ENCODE data around the gene TCF25.

TCF25 gene

DNA sequence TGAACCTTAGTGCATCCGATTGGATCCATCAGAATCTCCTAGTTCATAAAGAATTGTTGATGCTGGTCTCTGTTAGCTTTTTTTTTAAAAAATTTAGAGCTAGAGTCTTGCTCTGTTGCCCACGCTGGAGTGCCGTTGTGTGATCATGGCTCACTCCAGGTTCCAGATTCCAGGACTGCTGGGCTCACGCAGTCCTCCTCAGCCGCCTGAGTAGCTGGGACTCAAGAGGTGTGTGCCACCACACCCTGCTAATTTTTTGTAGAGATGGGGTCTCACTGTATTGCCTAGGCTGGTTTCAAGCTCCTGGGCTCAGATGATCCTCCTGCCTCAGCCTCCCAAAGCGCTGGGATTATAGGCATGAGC is 8.0 kb downstream of the TCF25 start:
- DNase-seq, result no peak

DNA sequence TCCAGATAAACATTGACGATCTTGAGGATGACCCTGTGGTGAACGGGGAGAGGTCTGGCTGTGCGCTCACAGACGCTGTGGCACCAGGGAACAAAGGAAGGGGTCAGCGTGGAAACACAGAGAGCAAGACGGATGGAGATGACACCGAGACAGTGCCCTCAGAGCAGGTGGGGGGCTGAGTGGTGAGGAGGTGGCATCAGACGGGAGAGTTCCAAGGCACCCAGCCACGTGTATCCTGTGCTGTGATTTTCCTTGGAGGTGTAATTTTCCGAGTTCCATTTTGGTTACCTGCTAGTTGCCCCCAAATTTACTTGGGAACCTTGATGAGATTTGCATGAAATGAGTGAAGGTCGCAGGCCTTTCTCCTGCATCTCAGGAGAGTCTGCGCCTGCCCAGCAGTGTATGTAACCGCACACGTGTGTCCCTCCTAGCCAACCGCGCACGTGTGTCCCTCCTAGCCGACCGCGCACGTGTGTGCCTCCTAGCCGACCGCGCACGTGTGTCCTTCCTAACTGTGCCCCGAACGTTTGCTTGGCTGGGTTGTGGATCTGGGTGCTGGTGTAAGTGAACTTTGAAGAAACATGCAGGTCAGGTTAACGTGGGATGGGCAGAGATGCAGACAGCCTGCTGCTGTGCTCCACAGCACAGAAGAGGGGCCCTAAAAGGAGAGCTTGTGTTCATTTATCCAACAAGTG is 10.1 kb downstream of the TCF25 start:
- no peak for DNase-seq

DNA sequence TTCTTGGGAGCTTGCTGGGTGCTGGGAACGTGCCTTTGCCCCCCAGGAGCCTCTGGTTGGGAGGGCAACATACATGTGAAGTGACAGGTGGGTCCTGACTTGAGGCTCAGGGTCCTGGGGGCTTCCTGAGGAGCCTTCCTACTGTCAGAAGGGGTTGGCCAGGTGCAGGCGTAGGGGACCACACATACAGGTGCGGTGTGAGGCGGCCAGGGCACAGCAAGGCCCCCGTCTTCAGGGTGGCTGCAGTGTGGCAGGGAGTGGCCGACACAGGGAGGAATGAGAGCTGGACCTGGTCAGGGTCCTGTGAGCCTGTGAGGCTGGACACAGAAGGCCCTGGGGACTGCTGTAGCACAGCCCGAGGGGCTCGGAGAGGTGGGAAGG is 10.6 kb downstream of the TCF25 start:
- DNase-seq, result no peak

- no peak for DNase-seq
Measured at GRCh38 chr16:89887243-89887642, 13.9 kb downstream of the TCF25 start.

GRCh38 chr16:89890200-89890599 is 16.8 kb downstream of the TCF25 start:
- DNase-seq, result no peak

DNA sequence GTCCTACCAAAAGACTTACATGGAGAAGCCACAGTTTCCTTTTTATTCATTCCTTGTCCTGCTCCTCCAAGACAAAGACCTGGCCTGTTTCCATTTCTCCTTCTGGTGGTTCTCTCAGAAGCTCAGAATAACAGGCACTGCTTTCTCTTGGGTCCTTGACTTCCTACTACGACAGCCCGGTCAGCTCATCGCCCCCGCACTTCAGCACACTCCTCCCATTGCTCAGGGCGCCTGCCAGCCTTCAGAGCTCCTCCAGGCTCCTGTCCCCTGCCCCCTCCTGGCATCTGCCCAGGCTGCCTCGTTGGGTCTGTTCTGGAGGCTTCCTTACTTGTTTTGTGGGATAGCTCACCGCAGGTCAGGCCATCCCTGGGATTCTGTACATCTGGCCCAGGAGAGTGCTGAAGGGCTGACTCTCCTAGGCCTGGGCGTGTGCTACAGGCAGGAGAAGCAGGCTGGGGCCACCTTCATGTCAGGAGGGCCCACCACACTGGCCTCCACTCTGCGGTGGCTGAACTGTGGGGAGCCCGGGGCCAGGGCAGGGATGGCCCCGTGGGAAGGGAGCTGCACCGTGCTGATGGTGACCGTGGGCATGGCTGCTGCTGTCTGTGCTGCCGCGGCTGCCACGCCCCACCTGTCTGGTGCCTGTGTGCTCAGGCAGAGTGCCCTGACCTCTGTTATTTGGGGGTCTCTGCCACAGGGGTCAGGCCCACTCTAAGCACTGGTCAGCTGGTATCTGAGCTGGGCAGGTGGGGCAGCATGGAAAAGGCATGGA is 17.7 kb downstream of the TCF25 start:
- DNase-seq, result no peak

DNA sequence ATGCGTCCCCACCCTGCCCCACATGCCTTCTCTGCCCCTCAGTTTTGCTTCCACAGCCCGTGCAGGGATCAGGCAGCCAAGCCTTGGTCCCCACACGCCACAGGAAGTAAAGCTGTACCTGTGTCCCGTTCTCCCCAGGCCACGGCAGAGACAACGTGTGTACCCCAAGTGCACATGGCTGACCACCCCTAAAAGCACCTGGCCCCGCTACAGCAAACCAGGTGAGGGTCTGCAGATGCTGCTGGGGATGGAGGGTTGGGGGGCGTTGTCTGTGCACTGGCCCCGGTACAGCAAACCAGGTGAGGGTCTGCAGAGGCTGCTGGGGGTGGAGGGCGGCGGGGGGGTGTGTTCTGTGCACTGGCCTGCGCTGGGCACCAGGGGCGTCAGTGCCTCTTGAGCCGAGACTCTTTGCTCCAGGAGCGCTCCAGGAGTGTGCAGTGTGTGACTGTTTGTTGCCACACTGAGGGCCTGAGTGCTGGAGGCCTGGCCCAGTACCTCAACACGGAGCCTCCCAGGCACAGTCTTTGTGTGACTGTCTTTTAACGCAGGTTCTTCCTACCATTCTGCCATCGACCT is 18.8 kb downstream of the TCF25 start:
- no peak for DNase-seq

DNA sequence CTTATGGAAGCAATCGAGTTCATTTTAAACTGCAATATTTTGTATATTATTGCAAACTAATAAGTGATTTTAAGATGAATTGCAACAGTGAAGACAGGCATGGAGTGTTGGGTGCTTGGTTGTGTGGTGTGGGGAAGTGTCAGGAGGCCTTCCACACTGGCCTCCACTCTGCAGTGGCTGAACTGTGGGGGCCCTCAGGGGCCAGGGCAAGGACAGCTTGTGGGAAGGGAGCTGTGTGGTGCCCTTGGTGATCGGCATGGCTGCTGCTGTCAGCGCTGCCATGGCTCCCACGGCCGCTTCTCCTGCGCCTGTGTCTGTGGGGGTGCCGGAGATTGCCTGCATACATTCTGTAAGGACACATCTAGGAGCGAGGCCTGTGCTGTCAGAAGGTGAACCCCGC is 19.2 kb downstream of the TCF25 start:
- no peak for DNase-seq

DNA sequence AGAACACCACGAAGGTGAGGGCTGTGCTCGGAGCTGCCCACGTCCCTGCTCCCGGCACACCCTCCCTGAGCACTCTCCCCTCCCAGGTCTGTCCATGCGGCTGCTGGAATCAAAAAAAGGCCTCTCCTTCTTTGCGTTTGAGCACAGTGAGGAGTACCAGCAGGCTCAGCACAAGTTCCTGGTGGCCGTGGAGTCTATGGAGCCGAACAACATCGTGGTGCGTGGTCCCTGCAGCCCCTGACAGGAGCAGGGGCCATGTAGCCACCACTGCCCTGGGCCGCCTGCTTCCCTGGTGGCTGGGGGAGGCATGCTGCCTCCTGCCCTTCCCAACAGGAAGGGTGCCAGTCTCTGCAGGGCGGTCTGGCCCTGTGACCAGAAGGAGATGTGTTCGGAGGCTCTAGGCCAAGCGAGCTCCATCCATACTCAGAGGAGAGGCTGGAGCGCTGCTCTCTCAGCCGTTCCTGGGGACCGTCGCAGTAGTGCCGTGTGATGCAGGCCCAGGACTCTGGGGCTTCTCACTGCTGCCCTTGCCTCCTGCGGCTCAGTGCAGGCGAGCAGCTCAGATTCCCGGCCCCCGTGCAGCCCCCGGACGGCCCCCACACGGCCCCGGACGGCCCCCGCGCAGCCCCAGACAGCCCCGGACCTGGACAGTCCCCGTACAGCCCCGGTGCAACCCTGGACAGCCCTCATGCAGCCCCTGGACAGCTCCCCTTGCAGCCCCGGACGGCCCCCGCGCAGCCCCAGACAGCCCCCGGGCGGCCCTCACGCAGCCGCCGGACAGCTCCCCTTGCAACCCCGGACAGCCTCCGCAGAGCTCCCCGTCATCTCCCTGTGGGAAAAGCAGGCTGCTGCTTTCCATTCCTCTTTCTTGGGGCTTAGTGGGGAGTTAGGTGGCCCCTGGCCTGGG is 20.5 kb downstream of the TCF25 start:
- DNase-seq, result no peak

- no peak for DNase-seq
Measured at GRCh38 chr16:89895482-89896250, 22.3 kb downstream of the TCF25 start.

DNA sequence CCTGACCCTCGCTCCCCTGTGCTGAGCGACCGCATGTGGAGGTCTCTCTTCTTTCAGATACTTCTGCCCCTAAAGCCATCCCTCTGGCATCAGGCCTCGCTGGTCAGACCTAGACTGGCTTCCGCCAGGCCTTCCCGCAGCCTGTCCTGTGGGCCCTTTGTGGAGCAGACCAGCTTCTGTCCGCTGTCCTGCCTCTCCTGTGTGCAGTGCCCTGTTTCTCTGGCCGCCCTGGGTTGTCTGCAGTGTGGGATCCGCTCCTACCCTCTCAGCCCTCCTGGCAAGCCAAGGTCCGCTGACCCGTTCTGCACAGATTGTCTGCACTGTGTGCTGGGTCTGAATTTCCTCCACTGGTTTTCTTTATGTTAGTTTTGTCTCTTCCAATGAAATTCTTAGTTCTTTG is 23.8 kb downstream of the TCF25 start:
- no peak for DNase-seq

GRCh38 chr16:89898201-89898967 is 25.0 kb downstream of the TCF25 start:
- no peak for DNase-seq

GRCh38 chr16:89899879-89900481 is 26.6 kb downstream of the TCF25 start:
- no peak for DNase-seq

DNA sequence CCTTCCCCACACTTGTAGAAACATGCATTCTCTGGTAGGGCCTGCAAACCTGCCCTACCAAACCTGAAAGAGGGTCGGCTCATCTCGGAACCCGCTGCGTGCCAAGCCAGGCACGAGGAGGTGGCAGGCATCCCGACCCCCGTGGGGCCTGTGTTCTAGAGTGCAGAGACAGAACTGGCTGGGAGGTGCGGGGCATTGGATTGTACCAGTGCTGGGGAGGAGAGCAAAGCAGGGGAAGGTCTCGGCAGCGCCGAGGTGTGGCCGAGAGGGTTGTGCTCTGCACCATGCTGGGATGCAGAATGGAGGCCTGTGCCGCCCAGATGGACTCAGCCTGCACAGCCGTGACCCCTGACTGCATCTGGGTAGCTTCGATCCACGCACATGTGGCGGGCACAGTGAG is 27.5 kb downstream of the TCF25 start:
- DNase-seq, result no peak

- DNase-seq, result no peak
Measured at GRCh38 chr16:89902980-89903379, 29.6 kb downstream of the TCF25 start.

GRCh38 chr16:89903908-89904515 is 30.6 kb downstream of the TCF25 start:
- DNase-seq, result no peak

DNA sequence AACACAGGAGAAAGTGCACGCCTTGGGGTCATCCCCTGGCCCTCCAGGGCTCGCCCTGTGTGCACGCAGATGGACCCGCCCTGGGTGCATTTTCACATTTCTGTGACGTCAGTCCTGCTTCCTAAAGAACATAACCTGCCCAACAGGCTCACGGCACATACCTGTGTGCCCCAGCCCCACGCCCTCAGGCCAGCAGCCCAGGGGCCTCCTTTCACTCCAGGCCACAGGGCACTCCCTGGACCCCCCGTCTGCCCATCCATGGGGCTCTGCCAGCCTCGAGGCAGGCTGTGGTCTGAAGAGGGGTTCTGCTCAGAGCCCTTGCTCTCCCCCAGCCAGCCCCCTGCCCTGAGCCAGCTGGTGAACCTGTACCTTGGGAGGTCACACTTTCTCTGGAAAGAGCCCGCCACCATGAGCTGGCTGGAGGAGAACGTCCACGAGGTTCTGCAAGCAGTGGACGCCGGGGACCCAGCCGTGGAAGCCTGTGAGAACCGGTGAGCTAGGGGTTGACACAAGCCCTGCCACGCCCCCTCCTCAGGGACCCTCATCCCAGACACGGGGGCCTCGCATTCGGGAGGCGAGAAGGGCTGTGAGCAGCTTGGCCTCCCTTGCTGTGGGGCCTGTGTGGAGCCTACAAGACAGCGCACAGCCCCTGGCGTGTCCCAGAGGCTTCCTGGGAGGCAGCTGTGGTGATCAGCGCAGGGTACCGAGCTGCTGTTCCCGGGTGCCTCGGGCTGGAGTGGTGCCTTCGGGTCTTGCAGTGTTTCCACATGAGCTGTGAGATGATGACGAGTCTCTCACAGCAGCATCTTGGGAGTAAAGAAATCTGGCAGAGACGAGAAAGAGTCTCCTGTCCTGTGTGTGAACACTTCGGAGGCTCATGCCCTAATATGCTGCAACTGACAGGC is 31.5 kb downstream of the TCF25 start:
- no peak for DNase-seq

- DNase-seq, result no peak
Measured at GRCh38 chr16:89905511-89906139, 32.2 kb downstream of the TCF25 start.

All from HCEC 1CT (cell line).